Bronchial epithelial cell (primary cell): ENCODE measurements around the gene LBX2. TPM values are rescaled to one million over a fixed set of nuclear protein-coding genes. Genes with fewer than 3 reads are reported as not detected.
A peak's percentile ranks its signal among the peaks of the same experiment; 100 is the strongest.

Experiments
- DNase-seq: peaks from one replicate; pipeline ENCODE4 v3.0.0-alpha.2; 2010; ENCODE audit warnings: low read depth
- FAIRE-seq: peaks from 2 replicates; lab custom pipeline; 2011; peaks lifted over from hg19 to GRCh38; lab: Jason Lieb, UNC
- H3K27me3 ChIP-seq: 2 replicates; pipeline ENCODE4 v1.5.1; 2011; ENCODE audit warnings: low read length; ENCODE audit not compliant: control insufficient read depth, insufficient read depth
- H3K36me3 ChIP-seq: 2 replicates; pipeline ENCODE4 v1.5.1; 2011; ENCODE audit warnings: low read length; ENCODE audit not compliant: control insufficient read depth, insufficient read depth
- H3K4me3 ChIP-seq: 2 replicates; pipeline ENCODE4 v1.5.1; 2011; ENCODE audit warnings: mild to moderate bottlenecking, low read depth, low read length, control low read depth
- CTCF ChIP-seq: IDR thresholded peaks from 2 replicates; pipeline ENCODE4 v1.5.1; 2011; ENCODE audit warnings: mild to moderate bottlenecking, moderate library complexity, low read length, control low read depth, inconsistent platforms; ENCODE audit not compliant: insufficient read depth, severe bottlenecking
- total RNA-seq: library from RNA; depleted of rRNA; stranded (reverse); fragments of >200 nt; gene quantifications from 2 replicates; pipeline ENCODE4 v1.2.1, GENCODE V29; 2014

LBX2 gene
- 0.53 and 0.77 TPM in 2 replicates for total RNA-seq

GRCh38 chr2:74499267-74499939 is at the start of gene LBX2:
Gene LBX2, minus strand, starts transcription at chr2:74499603. Its CDS starts 66 bp downstream, at chr2:74499537.
- Histone ChIP-seq H3K4me3 (peak within 1 kb of the TSS; percentile 33), H3K27me3 (peaks cover 9% of the 10 kb centered on the region), H3K36me3 (no peaks in the 10 kb centered on the region)
- no peak for TF ChIP-seq CTCF
- DNase-seq (no peak), FAIRE-seq (no peak)

- FAIRE-seq (no peak), DNase-seq (no peak)
- peak overlapping the region; percentile 52 for H3K4me3 ChIP-seq
- H3K27me3 ChIP-seq: no peaks in the 10 kb centered on the region
- no peak for TF ChIP-seq CTCF
- H3K36me3 ChIP-seq: no peaks in the 10 kb centered on the region
Measured at GRCh38 chr2:74548285-74548899, 49.0 kb upstream of the LBX2 start.

- H3K36me3 ChIP-seq: no peaks in the 10 kb centered on the region
Measured at GRCh38 chr2:74546004-74546403, 46.6 kb upstream of the LBX2 start.

GRCh38 chr2:74544634-74545033 is 45.2 kb upstream of the LBX2 start:
- no peaks in the 10 kb centered on the region for H3K27me3 ChIP-seq
- DNase-seq (peak; percentile 27), FAIRE-seq (no peak)
- peak; percentile 36 for TF ChIP-seq CTCF
- H3K4me3 ChIP-seq: no peak overlapping the region
- no peaks in the 10 kb centered on the region for H3K36me3 ChIP-seq

More at GRCh38 chr2:74546004-74546403, 46.6 kb upstream of the LBX2 start:
- no peak for TF ChIP-seq CTCF
- FAIRE-seq: no peak
- H3K27me3 ChIP-seq: no peaks in the 10 kb centered on the region
- DNase-seq: no peak
- no peak overlapping the region for H3K4me3 ChIP-seq

- H3K36me3 ChIP-seq: no peaks in the 10 kb centered on the region
- no peak overlapping the region for H3K4me3 ChIP-seq
- no peaks in the 10 kb centered on the region for H3K27me3 ChIP-seq
- no peak for TF ChIP-seq CTCF
- DNase-seq: no peak
- FAIRE-seq: no peak
Measured at GRCh38 chr2:74542978-74543377, 43.6 kb upstream of the LBX2 start.
